NCI-H82 treated with DMSO at 0.1 percent for 48 hours (cell line): ENCODE data around the gene PBXIP1.
A peak's percentile ranks its signal among the peaks of the same experiment; 100 is the strongest.

Experiments
- DNase-seq: peaks from one replicate; lab custom pipeline; 2025; ENCODE audit not compliant: unreplicated experiment; lab: John Stamatoyannopoulos, UW

Gene PBXIP1

DNA sequence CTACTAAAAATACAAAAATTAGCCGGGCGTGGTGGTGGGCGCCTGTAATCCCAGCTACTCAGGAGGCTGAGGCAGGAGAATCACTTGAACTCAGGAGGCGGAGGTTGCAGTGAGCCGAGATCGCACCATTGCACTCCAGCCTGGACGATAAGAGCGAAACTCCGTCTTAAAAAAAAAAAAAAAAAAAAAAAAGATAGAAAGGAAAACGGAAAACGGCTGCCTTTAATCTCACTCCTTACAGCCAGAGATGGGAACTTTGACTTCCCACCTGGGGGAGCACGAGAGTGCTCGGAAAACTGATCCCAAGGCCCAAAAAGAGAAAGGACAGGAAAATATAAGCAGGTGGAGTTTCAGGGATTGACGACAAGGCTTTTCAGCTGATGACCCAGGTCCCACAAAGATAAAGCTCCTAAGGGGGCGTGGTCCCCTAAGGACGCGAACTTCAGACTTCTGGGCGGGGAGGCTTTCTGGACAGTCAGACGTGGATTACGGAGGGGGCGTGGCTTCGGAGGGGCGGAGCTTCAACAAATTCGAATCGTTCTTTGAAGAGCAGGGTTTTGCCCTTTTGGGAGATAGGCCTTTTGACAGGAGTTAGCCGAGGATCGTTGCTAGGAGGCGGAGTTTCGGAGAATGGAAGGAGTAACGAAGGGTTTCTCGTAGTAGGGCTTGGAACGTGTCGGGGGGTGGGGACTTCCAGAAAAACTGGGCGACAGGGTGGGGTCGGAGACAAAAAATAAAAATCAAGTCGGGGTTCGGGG lies 17.6 kb upstream of the PBXIP1 start:
- DNase-seq = peak; percentile 98

DNA sequence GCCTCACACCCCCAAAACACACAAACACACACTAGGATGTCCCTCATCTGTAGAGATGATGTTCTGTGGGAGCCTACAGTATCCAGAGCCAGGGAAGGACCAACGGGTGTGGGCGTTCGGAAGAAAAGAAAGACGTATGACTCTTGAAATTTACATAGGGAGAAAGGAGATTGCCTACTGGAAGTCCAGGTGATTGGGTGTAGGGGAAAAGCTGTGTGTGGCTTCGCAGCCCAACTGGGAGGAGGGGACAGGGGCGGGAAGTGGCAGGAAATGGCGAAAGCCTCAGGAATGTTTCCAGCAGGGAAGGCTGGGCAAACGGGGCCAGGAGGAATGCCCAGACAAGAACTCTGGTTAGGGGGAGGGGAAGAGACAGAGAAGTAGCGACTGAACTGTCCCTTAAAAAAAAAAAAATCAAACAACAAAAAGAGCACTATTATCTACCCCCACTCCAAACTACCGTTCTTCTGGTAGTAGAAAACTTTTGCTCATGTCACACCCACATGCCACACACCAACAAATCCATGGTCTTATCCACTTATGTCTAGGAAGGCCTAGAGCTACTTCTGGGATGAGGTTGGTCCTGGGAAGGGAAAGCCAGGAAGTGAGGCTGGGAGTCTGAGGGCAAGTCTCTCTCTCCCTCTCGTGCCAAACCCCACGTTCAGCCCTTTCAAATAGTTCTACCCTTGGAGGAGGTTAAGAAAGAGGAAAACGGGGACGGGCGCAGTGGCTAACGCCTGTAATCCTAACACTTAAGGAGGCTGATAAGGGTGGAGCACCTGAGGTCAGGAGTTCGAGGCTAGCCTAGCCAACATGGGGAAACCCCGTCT lies 16.8 kb upstream of the PBXIP1 start:
- DNase-seq = no peak

DNA sequence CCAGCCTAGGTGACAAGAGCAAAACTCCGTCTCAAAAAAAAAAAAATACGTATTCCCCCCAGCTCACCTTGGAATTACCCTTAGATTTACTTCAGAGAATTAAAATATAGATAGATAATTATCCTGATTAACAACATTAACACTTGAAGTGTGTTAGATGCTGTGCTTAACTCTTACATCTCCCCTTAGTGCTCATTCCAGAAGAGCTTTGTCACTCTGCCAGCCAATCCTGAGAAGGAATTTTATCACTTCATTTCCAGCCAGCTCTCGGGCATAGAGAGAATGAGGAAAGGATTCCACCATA lies 16.3 kb upstream of the PBXIP1 start:
- no peak for DNase-seq

DNA sequence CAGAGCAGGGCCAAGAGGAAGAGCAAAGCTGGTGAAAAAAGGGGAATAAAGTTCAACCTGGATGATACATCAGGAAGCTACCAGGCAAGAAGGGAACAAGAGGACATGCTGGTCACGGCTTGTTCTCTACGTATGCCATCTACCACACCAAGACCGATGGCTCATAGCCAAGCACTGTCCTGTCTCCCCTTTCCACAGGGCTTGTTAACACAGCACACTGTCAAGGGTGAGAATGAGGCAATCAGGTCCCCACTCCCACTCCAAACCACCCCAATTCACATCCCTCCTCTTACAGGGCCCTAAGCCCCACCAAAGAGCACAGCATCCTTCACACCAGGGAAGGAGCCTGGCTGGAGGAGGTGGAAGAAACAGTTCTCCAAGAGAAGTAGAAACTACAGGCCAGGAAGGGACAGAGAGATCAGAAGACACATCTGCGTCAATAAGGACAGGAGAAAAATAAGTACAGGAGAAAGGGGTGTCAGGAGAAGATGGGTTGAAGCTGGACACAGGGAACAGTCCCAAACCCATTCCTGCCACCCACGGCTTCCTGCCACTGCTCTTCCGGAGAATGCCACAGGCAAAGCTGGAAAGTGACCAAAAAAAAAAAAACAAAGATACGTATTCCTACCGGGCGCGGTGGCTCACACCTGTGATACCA lies 15.6 kb upstream of the PBXIP1 start:
- no peak for DNase-seq

DNA sequence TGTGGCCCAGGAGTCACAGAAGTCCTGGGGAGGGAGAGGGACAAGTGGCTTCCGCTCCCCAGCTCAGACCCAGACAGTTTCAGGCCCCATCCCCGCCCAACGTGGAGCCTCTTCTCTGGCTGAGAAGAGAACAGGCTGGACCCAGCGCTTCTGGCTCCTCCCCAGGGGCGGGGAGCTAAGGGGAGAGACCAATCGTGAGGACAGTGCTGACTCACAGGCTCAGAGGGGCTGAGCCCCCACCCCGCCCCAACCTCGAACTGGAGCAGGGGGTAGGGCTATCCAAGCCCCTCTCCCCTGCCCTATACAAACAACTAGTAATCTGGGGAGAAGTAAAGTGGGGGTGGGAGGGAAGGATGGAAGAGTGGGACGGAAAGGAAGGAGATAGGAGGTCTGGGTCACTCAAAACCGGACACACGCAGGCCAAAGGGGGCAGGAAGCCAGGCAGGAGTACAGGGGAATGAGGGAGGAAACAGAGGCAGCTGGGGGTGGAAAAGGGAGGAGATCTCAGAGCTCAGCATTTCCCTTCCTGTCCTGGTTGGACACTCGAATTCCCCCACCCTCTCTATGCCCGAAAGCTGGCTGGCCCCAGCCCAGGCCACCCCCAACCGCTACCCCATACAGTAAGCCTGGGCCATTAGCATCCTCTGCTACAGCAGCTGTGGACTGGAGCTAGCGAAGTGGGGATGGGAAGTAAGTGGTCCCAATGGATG lies 14.9 kb upstream of the PBXIP1 start, which contains the start of gene SHC1:
TSS of gene SHC1 (minus strand) at position 117 of the 710 bp plus-strand sequence. CDS start 221 bp downstream, outside the sequence.
- DNase-seq = peak; percentile 82

GRCh38 chr1:154969860-154970452 lies 14.1 kb upstream of the PBXIP1 start:
- no peak for DNase-seq

GRCh38 chr1:154969246-154969645 lies 13.3 kb upstream of the PBXIP1 start:
- DNase-seq = no peak

- DNase-seq = no peak
These were observed 12.8 kb upstream of the PBXIP1 start for GRCh38 chr1:154968731-154969130.

DNA sequence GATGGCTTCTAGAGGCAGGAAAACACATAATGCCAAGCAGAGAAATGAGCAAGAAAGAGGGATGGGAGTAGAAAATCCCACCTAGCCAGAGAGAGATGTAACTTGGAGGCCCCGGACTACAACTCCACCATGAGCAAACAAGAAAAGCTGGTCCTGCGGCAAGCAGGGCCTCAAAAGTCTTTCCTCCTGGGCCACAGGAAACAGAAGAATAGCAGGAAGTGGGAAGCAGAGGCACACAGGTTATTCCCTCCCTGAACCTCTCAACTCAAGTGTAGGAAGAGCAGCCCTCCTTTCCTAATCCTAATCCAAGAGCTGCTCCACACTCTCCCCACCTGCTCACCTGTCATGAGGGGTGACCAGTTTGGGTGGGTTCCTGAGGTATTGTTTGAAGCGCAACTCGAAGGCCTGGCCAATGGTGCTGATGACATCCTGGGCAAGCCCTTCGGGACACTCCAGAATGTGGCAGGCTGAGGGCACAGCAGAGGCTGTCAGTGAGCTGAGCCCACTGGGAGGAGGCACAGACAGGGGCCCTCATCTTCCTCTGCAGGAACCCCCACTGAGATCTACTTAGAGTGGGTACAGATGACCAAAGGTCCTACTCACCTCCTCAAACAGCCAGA lies 11.5 kb upstream of the PBXIP1 start:
- DNase-seq = no peak

DNA sequence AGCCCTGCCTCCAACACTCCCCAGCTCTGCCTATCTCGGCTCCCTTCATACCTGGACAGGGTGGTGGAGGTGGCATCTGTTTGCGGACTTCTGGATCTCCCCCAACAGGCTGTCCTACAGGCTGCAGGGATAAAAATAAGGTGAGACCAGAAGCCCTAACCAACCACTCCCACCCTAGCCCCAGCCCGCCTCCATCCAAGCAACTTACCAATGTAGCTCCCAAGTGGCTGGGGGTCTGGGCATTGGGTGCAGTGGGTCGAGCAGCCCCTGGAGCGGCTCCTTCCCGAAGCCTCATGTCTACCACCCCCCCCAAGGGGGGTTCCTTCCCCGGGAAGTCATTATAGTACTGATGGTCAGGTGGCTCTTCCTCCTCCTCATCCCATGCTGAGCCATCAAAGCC lies 10.2 kb upstream of the PBXIP1 start:
- DNase-seq = no peak

- DNase-seq = no peak
These were observed 8.5 kb upstream of the PBXIP1 start for GRCh38 chr1:154964359-154964758.

DNA sequence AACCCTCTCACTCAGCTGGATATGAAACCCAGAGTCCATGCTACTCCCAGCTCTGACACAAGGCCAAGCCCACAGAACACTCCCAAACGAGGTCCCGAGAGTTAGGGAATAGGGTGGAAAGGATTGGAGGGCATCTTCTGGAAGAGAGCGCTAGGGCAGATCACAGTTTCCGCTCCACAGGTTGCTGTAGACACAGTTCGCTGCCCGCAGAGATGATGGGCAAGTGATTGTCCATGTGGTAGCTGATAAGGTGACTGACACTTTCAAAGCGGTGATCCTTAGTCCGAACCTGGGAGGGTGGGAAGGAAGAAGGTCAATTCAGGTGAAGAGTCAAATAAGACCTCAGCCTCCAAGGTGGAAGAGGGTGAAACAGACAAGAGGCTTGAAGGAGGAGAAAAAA lies 7.7 kb upstream of the PBXIP1 start:
- no peak for DNase-seq

DNA sequence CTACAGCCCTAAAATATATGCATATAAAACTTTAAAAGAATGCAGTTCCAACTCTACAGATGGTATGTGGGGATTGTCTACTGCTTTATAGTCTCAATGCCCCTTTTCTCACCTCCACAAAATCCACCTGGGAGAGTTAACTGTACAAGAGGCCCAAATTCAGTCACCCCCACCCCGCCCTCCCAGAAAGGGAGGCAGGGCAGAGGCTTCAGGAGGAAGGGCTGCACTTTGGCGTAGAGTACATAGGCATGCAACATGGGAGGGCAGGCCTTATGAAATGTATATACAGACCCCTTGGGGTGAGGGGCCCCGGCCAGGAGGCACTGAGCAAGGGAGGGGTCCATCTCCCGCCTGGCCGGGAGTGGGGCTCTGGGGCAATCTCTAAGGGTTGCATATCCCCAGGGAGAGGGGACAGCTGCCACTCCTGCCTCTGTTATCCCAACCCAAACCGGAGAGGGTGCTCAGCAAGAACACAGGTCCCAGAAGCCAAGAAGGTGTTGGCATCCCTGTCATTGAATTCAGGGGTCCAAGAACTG lies 7.0 kb upstream of the PBXIP1 start:
- no peak for DNase-seq

DNA sequence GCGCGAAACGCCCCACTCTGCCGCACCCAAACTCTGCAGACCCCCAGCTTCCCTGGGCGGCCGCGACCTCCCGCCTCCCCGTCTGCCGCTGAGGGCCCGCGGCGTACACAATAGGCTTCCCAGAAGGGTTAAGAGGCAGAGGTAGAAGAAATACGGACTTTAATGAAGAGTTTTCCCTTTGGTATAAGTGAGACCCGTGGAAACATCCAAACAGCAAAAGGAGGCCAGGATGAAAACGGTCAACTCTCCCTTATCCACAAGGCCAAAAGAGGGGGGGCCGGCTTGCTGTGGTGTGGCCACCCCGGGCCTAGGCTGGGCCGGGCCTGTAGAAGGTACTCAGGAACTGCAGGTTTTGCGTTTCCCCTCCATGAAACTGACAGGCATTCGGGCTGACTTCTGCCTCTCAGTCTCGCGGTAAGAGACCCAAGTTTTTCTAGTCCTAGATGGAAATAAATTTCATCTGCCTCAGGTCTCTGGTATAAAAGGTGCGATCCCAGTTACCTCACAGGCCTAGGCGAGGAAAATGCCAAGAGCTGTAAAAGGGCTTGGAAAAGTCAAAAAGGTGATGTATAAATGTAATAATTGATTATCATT lies 6.4 kb upstream of the PBXIP1 start:
- DNase-seq = no peak

DNA sequence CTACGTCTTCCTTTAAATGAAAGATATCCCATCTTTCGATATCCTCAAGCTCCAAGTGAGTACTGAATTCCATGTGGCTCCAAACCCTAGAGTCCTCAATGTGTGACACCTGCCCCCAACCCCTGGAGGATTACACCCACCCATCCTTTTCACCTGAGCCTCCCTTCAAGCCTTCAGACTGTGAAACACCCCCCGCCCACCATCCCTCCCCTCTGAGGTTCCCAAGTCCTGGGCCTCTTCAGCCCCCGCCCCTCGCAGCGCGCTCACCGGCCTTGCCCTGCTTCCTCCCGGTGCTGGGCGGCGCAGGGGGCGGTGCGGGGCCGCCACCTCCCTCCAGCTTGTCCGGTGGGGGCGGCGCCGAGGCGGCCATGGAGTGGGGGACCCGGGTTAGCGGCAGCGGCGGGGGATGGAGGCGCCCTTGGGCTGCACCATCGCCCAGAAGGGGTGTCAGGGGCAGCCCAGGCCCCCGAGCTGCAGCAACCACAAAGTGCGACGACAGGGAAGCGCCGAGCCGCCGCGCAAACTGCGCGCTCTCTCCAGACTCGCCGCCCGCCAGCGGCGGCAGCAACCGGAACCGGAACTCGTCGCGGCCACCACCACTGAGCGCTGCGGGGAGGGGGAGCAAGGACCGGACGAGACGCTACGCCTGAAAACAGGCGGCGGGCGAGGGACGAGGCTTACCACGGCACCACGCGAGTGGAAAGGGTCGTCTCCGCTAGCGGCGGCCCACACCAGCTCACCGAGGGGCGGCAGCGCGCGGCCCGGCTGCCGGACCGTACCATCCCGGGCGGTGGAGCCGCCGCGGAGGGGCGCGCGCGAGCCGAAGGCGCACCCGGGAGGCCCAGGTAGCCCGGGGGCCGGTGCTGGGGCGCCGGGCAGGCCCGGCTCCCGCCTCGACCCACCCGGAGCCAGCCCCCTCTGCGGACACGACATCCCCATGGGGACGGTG lies 5.6 kb upstream of the PBXIP1 start, which contains the start of gene PYGO2:
TSS of gene PYGO2 (minus strand) at position 576 of the 949 bp plus-strand sequence. CDS start at position 370, 206 bp downstream.
- peak; percentile 52 for DNase-seq

DNA sequence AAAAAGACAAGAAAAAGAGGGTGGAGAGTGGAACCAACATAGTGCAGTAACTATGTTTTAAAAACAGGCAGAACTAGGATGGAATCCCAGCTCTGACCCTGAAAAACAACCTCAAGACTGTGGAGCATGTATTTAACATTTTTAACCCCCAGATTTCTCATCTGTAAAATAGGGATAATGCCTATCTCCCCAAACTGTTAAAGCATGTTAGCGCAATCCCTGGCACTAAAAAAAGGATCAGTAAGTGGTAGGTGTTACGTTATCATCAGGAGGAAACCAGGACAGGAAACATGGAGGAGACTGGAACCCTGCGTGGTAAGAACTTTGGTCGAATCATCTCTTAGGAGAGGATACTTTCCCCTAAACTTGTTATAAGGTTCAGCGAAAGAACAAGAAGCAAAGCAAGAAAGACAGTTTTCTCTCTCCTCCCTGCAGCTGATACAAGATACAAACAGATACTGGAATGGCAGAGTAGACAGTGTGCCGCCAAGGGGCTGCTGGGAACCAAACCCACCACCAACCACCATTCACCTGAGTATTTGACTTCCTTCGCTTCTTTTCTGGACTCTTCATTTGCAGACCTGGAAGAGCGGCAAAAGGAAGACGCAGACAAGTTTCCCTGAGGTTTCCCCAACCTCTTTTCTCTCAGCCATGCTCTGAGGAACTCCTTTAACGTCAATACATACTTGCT lies 4.7 kb upstream of the PBXIP1 start:
- DNase-seq = no peak

DNA sequence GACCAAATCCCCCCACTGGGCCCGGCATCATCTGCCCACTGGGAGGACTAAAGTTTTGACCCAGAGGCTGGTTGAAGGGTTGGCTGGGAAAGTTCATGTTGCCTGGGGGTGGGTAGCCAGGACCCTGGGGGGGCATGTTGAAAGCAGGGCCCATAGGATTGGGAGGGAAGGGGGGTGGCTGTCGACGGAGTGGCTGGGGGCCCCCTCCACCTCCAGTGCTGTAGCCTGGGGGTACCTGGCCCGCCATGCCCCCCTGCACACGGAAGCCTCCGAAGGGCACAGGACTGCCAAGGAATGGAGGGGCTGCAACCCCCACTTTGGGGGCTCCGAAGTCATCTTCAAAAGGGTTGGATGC lies 3.5 kb upstream of the PBXIP1 start:
- DNase-seq = no peak
